Measurements from ENCODE around the gene TMEM145. TPM values are rescaled to one million over a fixed set of nuclear protein-coding genes. Genes with fewer than 3 reads are reported as not detected.

The TMEM145 gene
- polyA plus RNA-seq, 3 donors: not detected

DNA sequence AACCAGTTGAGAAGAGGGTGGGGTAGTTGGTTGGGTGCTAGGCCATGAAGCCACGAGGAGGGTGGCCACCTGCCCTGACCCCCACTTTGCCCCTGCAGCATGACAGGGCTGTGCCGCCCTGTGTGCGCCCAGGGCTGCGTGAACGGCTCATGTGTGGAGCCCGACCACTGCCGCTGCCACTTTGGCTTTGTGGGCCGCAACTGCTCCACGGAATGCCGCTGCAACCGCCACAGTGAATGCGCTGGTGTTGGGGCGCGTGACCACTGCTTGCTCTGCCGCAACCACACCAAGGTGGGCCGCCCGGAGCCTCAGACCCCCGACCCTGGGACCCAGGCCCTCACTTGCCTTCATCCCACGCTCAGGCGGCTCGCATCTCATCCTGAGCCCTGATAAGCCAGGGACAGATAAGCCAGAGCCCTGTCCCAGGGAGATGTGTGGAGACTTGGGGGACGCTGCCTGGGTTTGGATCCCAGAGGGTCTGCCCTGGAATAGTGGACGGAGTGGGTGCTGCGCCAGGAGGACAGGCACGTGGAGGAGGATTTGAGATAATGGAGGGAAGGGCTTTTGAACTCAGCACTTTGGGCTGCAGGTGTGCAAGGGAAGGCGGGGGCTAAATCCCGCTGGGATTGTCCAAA, 56.4 kb downstream of the TMEM145 start:
- Mint-ChIP-seq H3K36me3 (peaks cover 4 to 6% of the 10 kb centered on the region in 2 donors), H3K4me1 (peaks cover 13% of the 10 kb centered on the region), H3K27ac (no peak overlapping the region), H3K27me3 (ENCODE audit: low read depth in 3 of 3) (no peaks in the 10 kb centered on the region), H3K4me3 (no peak overlapping the region), H3K9me3 (peaks cover 0 to 5% (median under 1%) of the 10 kb centered on the region in 7 donors)
- intact Hi-C loops (cut with micrococcal nuclease): no loop called here
- H4K20me1 ChIP-seq (ENCODE audit: insufficient read depth, low read length): no peaks in the 10 kb centered on the region
- H3K36me3 ChIP-seq (replicated peaks in 1 of 2; ENCODE audit: control insufficient read depth in 1 of 2, insufficient read depth in 2 of 2, low read length in 2 of 2): no peaks in the 10 kb centered on the region
- H3K79me2 ChIP-seq (ENCODE audit: insufficient read depth, low read length): no peaks in the 10 kb centered on the region
- peak overlapping the region; percentile 51 for H3K4me2 ChIP-seq (replicated peaks; ENCODE audit: extremely low read depth, low read length, poor library complexity, severe bottlenecking)
- no peak overlapping the region for H3K4me3 ChIP-seq (replicated peaks in 1 of 3; ENCODE audit: low read depth in 2 of 3, low read length in 3 of 3)
- no peaks in the 10 kb centered on the region for H3K27me3 ChIP-seq (ENCODE audit: control insufficient read depth in 2 of 2, insufficient read depth in 2 of 2, low read length in 2 of 2)
- H3K4me1 ChIP-seq (ENCODE audit: control insufficient read depth in 1 of 2, insufficient read depth in 2 of 2, low read length in 2 of 2): peaks cover 13% of the 10 kb centered on the region in 2 donors
- TF ChIP-seq, protein P1, sequence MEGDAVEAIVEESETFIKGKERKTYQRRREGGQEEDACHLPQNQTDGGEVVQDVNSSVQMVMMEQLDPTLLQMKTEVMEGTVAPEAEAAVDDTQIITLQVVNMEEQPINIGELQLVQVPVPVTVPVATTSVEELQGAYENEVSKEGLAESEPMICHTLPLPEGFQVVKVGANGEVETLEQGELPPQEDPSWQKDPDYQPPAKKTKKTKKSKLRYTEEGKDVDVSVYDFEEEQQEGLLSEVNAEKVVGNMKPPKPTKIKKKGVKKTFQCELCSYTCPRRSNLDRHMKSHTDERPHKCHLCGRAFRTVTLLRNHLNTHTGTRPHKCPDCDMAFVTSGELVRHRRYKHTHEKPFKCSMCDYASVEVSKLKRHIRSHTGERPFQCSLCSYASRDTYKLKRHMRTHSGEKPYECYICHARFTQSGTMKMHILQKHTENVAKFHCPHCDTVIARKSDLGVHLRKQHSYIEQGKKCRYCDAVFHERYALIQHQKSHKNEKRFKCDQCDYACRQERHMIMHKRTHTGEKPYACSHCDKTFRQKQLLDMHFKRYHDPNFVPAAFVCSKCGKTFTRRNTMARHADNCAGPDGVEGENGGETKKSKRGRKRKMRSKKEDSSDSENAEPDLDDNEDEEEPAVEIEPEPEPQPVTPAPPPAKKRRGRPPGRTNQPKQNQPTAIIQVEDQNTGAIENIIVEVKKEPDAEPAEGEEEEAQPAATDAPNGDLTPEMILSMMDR (IDR thresholded peaks at IDR 0.05): no peak
- over 99% methylated on average over 26 of the region's 27 CpGs for WGBS (ENCODE audit: insufficient coverage)
- H3K9me3 ChIP-seq (replicated peaks in 1 of 2; ENCODE audit: control insufficient read depth in 1 of 2, insufficient read depth in 1 of 2, low read length in 2 of 2): peaks cover 0 to under 1% of the 10 kb centered on the region in 2 donors
- no peak overlapping the region for H3K9ac ChIP-seq (ENCODE audit: insufficient read depth, low read length, poor library complexity, severe bottlenecking)
- no peak overlapping the region for H2AFZ ChIP-seq (ENCODE audit: insufficient read depth, low read depth, low read length, poor library complexity, severe bottlenecking)
- no peak overlapping the region for H3K27ac ChIP-seq (ENCODE audit: low read depth in 1 of 2, low read length in 2 of 2)
- DNase-seq: no peak

GRCh38 chr19:42370068-42370520, 57.0 kb downstream of the TMEM145 start:
- Histone ChIP-seq H3K4me3 (replicated peaks in 1 of 3; ENCODE audit: low read depth in 2 of 3, low read length in 3 of 3) (peak overlapping the region in 2 of 3 experiments; percentile 9 to 64), H4K20me1 (ENCODE audit: insufficient read depth, low read length) (no peaks in the 10 kb centered on the region), H3K4me1 (ENCODE audit: control insufficient read depth in 1 of 2, insufficient read depth in 2 of 2, low read length in 2 of 2) (peaks cover 12 to 13% of the 10 kb centered on the region in 2 donors), H3K27ac (ENCODE audit: low read depth in 1 of 2, low read length in 2 of 2) (peak overlapping the region in 1 of 2 donors; percentile 37), H3K36me3 (replicated peaks in 1 of 2; ENCODE audit: control insufficient read depth in 1 of 2, insufficient read depth in 2 of 2, low read length in 2 of 2) (no peaks in the 10 kb centered on the region), H3K9me3 (replicated peaks in 1 of 2; ENCODE audit: control insufficient read depth in 1 of 2, insufficient read depth in 1 of 2, low read length in 2 of 2) (no peaks in the 10 kb centered on the region), H2AFZ (ENCODE audit: insufficient read depth, low read depth, low read length, poor library complexity, severe bottlenecking) (peak overlapping the region; percentile 75), H3K27me3 (ENCODE audit: control insufficient read depth in 2 of 2, insufficient read depth in 2 of 2, low read length in 2 of 2) (no peaks in the 10 kb centered on the region), H3K79me2 (ENCODE audit: insufficient read depth, low read length) (no peaks in the 10 kb centered on the region), H3K4me2 (replicated peaks; ENCODE audit: extremely low read depth, low read length, poor library complexity, severe bottlenecking) (peak overlapping the region; percentile 51), H3K9ac (ENCODE audit: insufficient read depth, low read length, poor library complexity, severe bottlenecking) (peak overlapping the region; percentile 42)
- peaks cover 13% of the 10 kb centered on the region for H3K4me1 Mint-ChIP-seq
- DNase-seq: no peak
- WGBS (ENCODE audit: insufficient coverage): 75% methylated on average over 9 of the region's 9 CpGs
- peaks cover 0 to 4% (median 0%) of the 10 kb centered on the region in 7 donors for H3K9me3 Mint-ChIP-seq
- peaks cover 5 to 6% of the 10 kb centered on the region in 2 donors for H3K36me3 Mint-ChIP-seq
- H3K27me3 Mint-ChIP-seq (ENCODE audit: low read depth in 3 of 3): peaks cover 0 to under 1% (median 0%) of the 10 kb centered on the region in 3 donors
- peak overlapping the region in 4 of 7 donors; percentile 15 to 74 (median 58) for H3K27ac Mint-ChIP-seq
- H3K4me3 Mint-ChIP-seq: peak overlapping the region; percentile 66 to 87
- TF ChIP-seq, protein P1 (IDR thresholded peaks at IDR 0.05): no peak
- intact Hi-C loops (cut with micrococcal nuclease): no loop called here
